Nephron (organoid): ENCODE results near the gene TERC.

Experiments used
- H3K27ac Mint-ChIP-seq, 3 experiments: 2 replicates each; pipeline ENCODE4 v1.8.0; 2020; ENCODE audit warnings: mixed read lengths in 3 of 3, mild to moderate bottlenecking in 2 of 3, moderate library complexity in 1 of 3
- H3K27me3 Mint-ChIP-seq: 2 replicates; pipeline ENCODE4 v1.8.0; 2021; ENCODE audit warnings: low read depth, mild to moderate bottlenecking, moderate library complexity, mixed read lengths
- H3K36me3 Mint-ChIP-seq: 2 replicates; pipeline ENCODE4 v1.8.0; 2020; ENCODE audit warnings: low read depth, mixed read lengths
- H3K4me1 Mint-ChIP-seq: 2 replicates; pipeline ENCODE4 v1.8.0; 2020; ENCODE audit warnings: mixed read lengths
- H3K4me3 Mint-ChIP-seq, 3 experiments: 2 replicates each; pipeline ENCODE4 v1.8.0; 2020; ENCODE audit warnings: mild to moderate bottlenecking in 3 of 3, mixed read lengths in 3 of 3, moderate library complexity in 2 of 3
- H3K9me3 Mint-ChIP-seq: 2 replicates; pipeline ENCODE4 v1.8.0; 2020; ENCODE audit warnings: mixed read lengths
- CTCF ChIP-seq, 3 experiments: fragments of 200-600 bp; sonication (generic); IDR thresholded peaks; one replicate each; pipeline ENCODE4 v1.5.0; 2021; ENCODE audit warnings: antibody characterized with exemption in 3 of 3; ENCODE audit not compliant: unreplicated experiment in 3 of 3

Gene TERC

GRCh38 chr3:169764312-169764881, 463 bp downstream of the TERC start:
- Mint-ChIP-seq H3K27ac (peak overlapping the region; percentile 82 to 94 (median 90)), H3K9me3 (peaks cover 13% of the 10 kb centered on the region), H3K4me1 (peaks cover 5% of the 10 kb centered on the region), H3K36me3 (peaks cover 11% of the 10 kb centered on the region), H3K4me3 (peak overlapping the region; percentile 84 to 90 (median 90)), H3K27me3 (no peaks in the 10 kb centered on the region)
- no peak for TF ChIP-seq CTCF (IDR thresholded peaks at IDR 0.05; ENCODE audit: unreplicated experiment in 3 of 3)

- Mint-ChIP-seq H3K36me3 (peaks cover 5% of the 10 kb centered on the region), H3K9me3 (peaks cover 7% of the 10 kb centered on the region), H3K27me3 (no peaks in the 10 kb centered on the region), H3K4me1 (peaks cover 5% of the 10 kb centered on the region), H3K27ac (no peak overlapping the region), H3K4me3 (no peak overlapping the region)
- TF ChIP-seq CTCF (IDR thresholded peaks at IDR 0.05; ENCODE audit: unreplicated experiment in 3 of 3), result no peak
Observed at GRCh38 chr3:169760479-169760878, 4.4 kb downstream of the TERC start.

- H3K4me1 Mint-ChIP-seq, result no peaks in the 10 kb centered on the region
- H3K9me3 Mint-ChIP-seq, result peaks cover 3% of the 10 kb centered on the region
- TF ChIP-seq CTCF (IDR thresholded peaks at IDR 0.05; ENCODE audit: unreplicated experiment in 3 of 3), result no peak
- H3K4me3 Mint-ChIP-seq, result no peak overlapping the region
- no peaks in the 10 kb centered on the region for H3K36me3 Mint-ChIP-seq
- H3K27ac Mint-ChIP-seq, result no peak overlapping the region
- H3K27me3 Mint-ChIP-seq, result no peaks in the 10 kb centered on the region
Observed at GRCh38 chr3:169759256-169759655, 5.6 kb downstream of the TERC start.

GRCh38 chr3:169758359-169758994, 6.4 kb downstream of the TERC start:
- TF ChIP-seq CTCF (IDR thresholded peaks at IDR 0.05; ENCODE audit: unreplicated experiment in 3 of 3), result no peak
- Mint-ChIP-seq H3K9me3 (peaks cover 3% of the 10 kb centered on the region), H3K4me3 (no peak overlapping the region), H3K27ac (no peak overlapping the region), H3K36me3 (no peaks in the 10 kb centered on the region), H3K27me3 (no peaks in the 10 kb centered on the region), H3K4me1 (no peaks in the 10 kb centered on the region)

GRCh38 chr3:169755488-169755887, 9.4 kb downstream of the TERC start:
- H3K9me3 Mint-ChIP-seq, result no peaks in the 10 kb centered on the region
- H3K4me3 Mint-ChIP-seq, result no peak overlapping the region
- no peaks in the 10 kb centered on the region for H3K4me1 Mint-ChIP-seq
- H3K27me3 Mint-ChIP-seq, result no peaks in the 10 kb centered on the region
- H3K27ac Mint-ChIP-seq, result no peak overlapping the region
- H3K36me3 Mint-ChIP-seq, result no peaks in the 10 kb centered on the region
- TF ChIP-seq CTCF (IDR thresholded peaks at IDR 0.05; ENCODE audit: unreplicated experiment in 3 of 3), result no peak

GRCh38 chr3:169754711-169755110, 10.1 kb downstream of the TERC start:
- H3K4me1 Mint-ChIP-seq, result no peaks in the 10 kb centered on the region
- H3K27ac Mint-ChIP-seq, result no peak overlapping the region
- no peak overlapping the region for H3K4me3 Mint-ChIP-seq
- no peak for TF ChIP-seq CTCF (IDR thresholded peaks at IDR 0.05; ENCODE audit: unreplicated experiment in 3 of 3)
- no peaks in the 10 kb centered on the region for H3K9me3 Mint-ChIP-seq
- H3K27me3 Mint-ChIP-seq, result no peaks in the 10 kb centered on the region
- no peaks in the 10 kb centered on the region for H3K36me3 Mint-ChIP-seq
